CD4-positive, alpha-beta T cell (primary cell): ENCODE results near the gene MYH6. TPM values are rescaled to one million over a fixed set of nuclear protein-coding genes. Genes with fewer than 3 reads are reported as not detected.
"Not testable (repeated sequence)": the region's sequence is repeated elsewhere in the genome, so short reads cannot be mapped to it uniquely, and the experiment has no call there.

ENCODE experiments used
- ATAC-seq: fragments of 200-7000 bp; cut with Tn5 transposase; one replicate; pipeline ENCODE4 v1.10.0; 2022; ENCODE audit warnings: mild to moderate bottlenecking; ENCODE audit not compliant: poor library complexity
- CTCF ChIA-PET: fragments of 350-600 bp; sonication (Branson Sonifier 250); formaldehyde crosslinking; loops from one replicate; lab custom pipeline; 2021; ENCODE audit warnings: antibody characterized with exemption, inconsistent platforms; lab: Charles Lee
- POLR2A ChIA-PET: fragments of 350-600 bp; sonication (Branson Sonifier 250); formaldehyde crosslinking; loops from one replicate; lab custom pipeline; 2021; ENCODE audit warnings: antibody characterized with exemption, inconsistent platforms; lab: Charles Lee
- DNase-seq, 14 experiments: peaks; one replicate each; pipeline ENCODE4 v3.0.0-alpha.2; 2013 to 2020; ENCODE audit warnings: mixed read lengths in 2 of 14
- H3K27ac ChIP-seq, 2 donors: one replicate each; pipeline versions ENCODE4 v1.5.1 to v1.7.0; 2013; ENCODE audit warnings: low read length in 2 of 2, low read depth in 1 of 2, mild to moderate bottlenecking in 1 of 2
- H3K27me3 ChIP-seq, 2 experiments: 1 replicate in 1 of 2; 2 replicates in 1 of 2; pipeline versions ENCODE4 v1.6.1 to v1.7.0; 2013; ENCODE audit warnings: low read length in 2 of 2, control low read depth in 1 of 2, mild to moderate bottlenecking in 1 of 2, moderate library complexity in 1 of 2; ENCODE audit not compliant: insufficient read depth in 2 of 2, control insufficient read depth in 1 of 2
- H3K36me3 ChIP-seq: one replicate; pipeline ENCODE4 v1.6.1; 2013; ENCODE audit warnings: low read length, control low read depth; ENCODE audit not compliant: insufficient read depth
- H3K4me1 ChIP-seq: one replicate; pipeline ENCODE4 v1.6.1; 2013; ENCODE audit warnings: low read length, control low read depth; ENCODE audit not compliant: insufficient read depth
- H3K4me3 ChIP-seq: one replicate; pipeline ENCODE4 v1.5.1; 2013; ENCODE audit warnings: mild to moderate bottlenecking, low read length, moderate library complexity
- H3K9me3 ChIP-seq, 2 experiments: 1 replicate in 1 of 2; 2 replicates in 1 of 2; pipeline versions ENCODE4 v1.6.1 to v1.7.0; 2013; ENCODE audit warnings: low read length in 2 of 2, mild to moderate bottlenecking in 2 of 2, control low read depth in 1 of 2, moderate library complexity in 1 of 2; ENCODE audit not compliant: control insufficient read depth in 1 of 2, insufficient read depth in 1 of 2
- H3K27ac Mint-ChIP-seq: one replicate; pipeline ENCODE4 v1.8.0; 2020; ENCODE audit warnings: mixed read lengths
- H3K27me3 Mint-ChIP-seq: one replicate; pipeline ENCODE4 v1.8.0; 2021; ENCODE audit warnings: mixed read lengths
- H3K36me3 Mint-ChIP-seq: one replicate; pipeline ENCODE4 v1.8.0; 2021; ENCODE audit warnings: low read depth, mixed read lengths
- H3K4me1 Mint-ChIP-seq: one replicate; pipeline ENCODE4 v1.8.0; 2021; ENCODE audit warnings: low read depth, mixed read lengths
- H3K4me3 Mint-ChIP-seq: one replicate; pipeline ENCODE4 v1.8.0; 2020; ENCODE audit warnings: mild to moderate bottlenecking, mixed read lengths
- H3K9me3 Mint-ChIP-seq: one replicate; pipeline ENCODE4 v1.8.0; 2020; ENCODE audit warnings: mixed read lengths
- intact Hi-C, 2 experiments: fragments of 100-400 bp; cut with DNase I in 1 of 2; cut with micrococcal nuclease in 1 of 2; formaldehyde crosslinking; loops; one replicate each; pipeline versions ENCODE4 v1.15.1 to v1.9.0; 2023 to 2025; cut with DNase I, micrococcal nuclease
- total RNA-seq, 174 experiments: library from RNA in 2 of 174; stranded (reverse) in 2 of 174; gene quantifications; one replicate each; pipeline ENCODE4 v1.2.3 and lab custom pipeline; 2021 to 2026
- TF ChIP-seq, protein P1 (sequence below): fragments of 200-600 bp; IDR thresholded peaks from one replicate; pipeline ENCODE4 v1.8.0; 2022; ENCODE audit warnings: antibody characterized with exemption, mild to moderate bottlenecking

The MYH6 gene
- total RNA-seq, 2 experiments from 2014 or later = not detected

DNA sequence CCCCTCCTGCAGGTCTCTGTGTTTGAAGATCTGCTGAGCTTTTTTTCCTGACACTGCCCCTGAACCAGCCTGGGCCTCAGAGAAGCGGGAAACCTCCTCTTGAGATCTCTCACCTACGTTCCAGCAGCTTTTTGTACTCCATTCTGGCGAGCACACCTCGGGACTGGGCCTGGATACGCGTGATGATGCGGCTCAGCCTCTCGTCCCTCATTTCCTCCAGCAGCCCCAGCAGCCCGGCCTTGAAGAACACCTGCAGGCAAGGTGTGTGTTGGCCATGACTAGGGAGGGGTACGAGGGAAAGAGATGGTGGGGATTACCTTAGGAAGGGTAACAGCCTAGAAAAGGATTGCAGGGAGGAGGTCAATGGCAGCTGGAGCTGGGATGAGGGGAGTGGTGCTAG, 17.1 kb upstream of the MYH6 start:
- DNase-seq (no peak), ATAC-seq (no peak)
- H3K27ac Mint-ChIP-seq = no peak overlapping the region
- TF ChIP-seq, protein P1, sequence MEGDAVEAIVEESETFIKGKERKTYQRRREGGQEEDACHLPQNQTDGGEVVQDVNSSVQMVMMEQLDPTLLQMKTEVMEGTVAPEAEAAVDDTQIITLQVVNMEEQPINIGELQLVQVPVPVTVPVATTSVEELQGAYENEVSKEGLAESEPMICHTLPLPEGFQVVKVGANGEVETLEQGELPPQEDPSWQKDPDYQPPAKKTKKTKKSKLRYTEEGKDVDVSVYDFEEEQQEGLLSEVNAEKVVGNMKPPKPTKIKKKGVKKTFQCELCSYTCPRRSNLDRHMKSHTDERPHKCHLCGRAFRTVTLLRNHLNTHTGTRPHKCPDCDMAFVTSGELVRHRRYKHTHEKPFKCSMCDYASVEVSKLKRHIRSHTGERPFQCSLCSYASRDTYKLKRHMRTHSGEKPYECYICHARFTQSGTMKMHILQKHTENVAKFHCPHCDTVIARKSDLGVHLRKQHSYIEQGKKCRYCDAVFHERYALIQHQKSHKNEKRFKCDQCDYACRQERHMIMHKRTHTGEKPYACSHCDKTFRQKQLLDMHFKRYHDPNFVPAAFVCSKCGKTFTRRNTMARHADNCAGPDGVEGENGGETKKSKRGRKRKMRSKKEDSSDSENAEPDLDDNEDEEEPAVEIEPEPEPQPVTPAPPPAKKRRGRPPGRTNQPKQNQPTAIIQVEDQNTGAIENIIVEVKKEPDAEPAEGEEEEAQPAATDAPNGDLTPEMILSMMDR = no peak
- intact Hi-C loops = no loop called here
- H3K4me3 Mint-ChIP-seq = no peak overlapping the region
- Histone ChIP-seq H3K9me3 (no peaks in the 10 kb centered on the region), H3K27me3 (peaks cover 0 to 3% of the 10 kb centered on the region in 2 experiments), H3K4me1 (no peaks in the 10 kb centered on the region), H3K27ac (no peak overlapping the region), H3K36me3 (no peaks in the 10 kb centered on the region), H3K4me3 (no peak overlapping the region)
- no peaks in the 10 kb centered on the region for H3K9me3 Mint-ChIP-seq
- H3K36me3 Mint-ChIP-seq = no peaks in the 10 kb centered on the region
- ChIA-PET CTCF (no interaction called here), POLR2A (no interaction called here)
- peaks cover 11% of the 10 kb centered on the region for H3K27me3 Mint-ChIP-seq
- H3K4me1 Mint-ChIP-seq = no peaks in the 10 kb centered on the region

DNA sequence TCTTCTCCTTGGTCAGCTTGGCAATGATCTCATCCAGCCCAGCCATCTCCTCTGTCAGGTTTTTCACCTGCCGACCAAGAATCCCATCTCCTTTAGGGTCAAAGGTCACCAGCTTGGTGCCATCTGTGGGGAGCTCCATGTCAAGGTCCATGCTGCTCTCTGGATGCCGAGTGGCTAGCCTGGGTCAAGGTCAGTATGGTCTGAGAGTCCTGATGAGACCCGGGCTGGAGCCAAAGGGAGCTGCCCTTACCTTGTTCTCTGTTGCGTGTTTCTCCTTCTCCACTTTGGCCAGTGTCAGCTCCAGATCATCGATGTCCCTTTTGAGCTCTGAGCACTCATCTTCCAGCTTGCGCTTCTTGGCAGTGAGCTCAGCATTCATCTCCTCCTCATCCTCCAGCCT, 15.6 kb upstream of the MYH6 start:
- H3K4me3 ChIP-seq = no peak overlapping the region
- Mint-ChIP-seq H3K27ac (no peak overlapping the region), H3K36me3 (no peaks in the 10 kb centered on the region), H3K4me1 (no peaks in the 10 kb centered on the region), H3K4me3 (no peak overlapping the region), H3K27me3 (peaks cover 4% of the 10 kb centered on the region), H3K9me3 (no peaks in the 10 kb centered on the region)
- H3K36me3 ChIP-seq = no peaks in the 10 kb centered on the region
- H3K27me3 ChIP-seq = peaks cover 0 to 3% of the 10 kb centered on the region in 2 experiments
- no peaks in the 10 kb centered on the region for H3K9me3 ChIP-seq
- ChIA-PET POLR2A (no interaction called here), CTCF (no interaction called here)
- TF ChIP-seq, protein P1 = no peak
- no peak overlapping the region for H3K27ac ChIP-seq
- intact Hi-C loops = no loop called here
- no peaks in the 10 kb centered on the region for H3K4me1 ChIP-seq
- DNase-seq (no peak), ATAC-seq (no peak)

DNA sequence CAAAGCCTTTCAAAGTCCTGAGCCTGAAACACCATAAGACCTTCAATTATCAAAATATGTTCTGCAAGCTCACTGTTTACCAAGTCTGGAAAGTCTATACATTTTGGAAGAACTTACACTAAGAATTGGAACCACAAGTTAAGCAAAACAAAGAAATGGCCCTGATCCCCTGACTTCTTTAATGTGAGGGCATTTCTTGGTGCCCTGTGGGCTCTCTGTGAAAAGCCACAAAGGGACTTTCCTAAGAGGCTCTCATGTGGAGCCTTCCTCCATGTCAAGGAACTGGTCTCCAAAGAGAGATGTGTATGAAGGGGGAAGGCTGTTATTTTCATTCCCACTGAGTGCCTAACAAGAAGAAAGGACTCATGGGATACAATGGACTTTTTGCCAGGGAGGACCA, 13.5 kb upstream of the MYH6 start:
- intact Hi-C loops = no loop called here
- ChIA-PET POLR2A (no interaction called here), CTCF (no interaction called here)
- no peak overlapping the region for H3K4me3 ChIP-seq
- no peaks in the 10 kb centered on the region for H3K4me1 ChIP-seq
- Mint-ChIP-seq H3K27me3 (peaks cover 3% of the 10 kb centered on the region), H3K27ac (no peak overlapping the region), H3K4me3 (no peak overlapping the region), H3K4me1 (no peaks in the 10 kb centered on the region), H3K36me3 (no peaks in the 10 kb centered on the region), H3K9me3 (no peaks in the 10 kb centered on the region)
- ATAC-seq (no peak), DNase-seq (no peak)
- TF ChIP-seq, protein P1 = no peak
- no peak overlapping the region for H3K27ac ChIP-seq
- peaks cover 0 to 4% of the 10 kb centered on the region in 2 experiments for H3K9me3 ChIP-seq
- H3K36me3 ChIP-seq = no peaks in the 10 kb centered on the region
- no peaks in the 10 kb centered on the region for H3K27me3 ChIP-seq

DNA sequence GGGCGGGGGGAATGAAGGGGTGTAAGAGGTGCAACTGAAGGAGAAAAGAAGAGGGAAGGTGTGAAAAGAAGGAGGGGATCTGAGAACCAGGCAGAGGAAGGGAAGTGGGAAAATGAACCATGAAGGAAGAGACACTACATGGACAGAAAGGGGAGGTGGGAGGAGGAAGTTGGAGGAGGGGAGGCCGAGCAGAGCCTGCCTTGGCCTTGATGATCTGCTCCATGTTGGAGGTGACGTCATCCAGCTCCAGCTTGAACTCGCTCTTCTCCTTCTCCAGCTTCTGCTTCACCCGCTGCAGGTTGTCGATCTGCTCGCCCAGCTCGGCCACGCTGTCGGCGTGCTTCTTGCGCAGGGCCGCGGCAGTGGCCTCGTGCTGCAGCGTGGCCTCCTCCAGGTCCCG, 11.6 kb upstream of the MYH6 start:
- CTCF ChIA-PET, H3K4me3 ChIP-seq, H3K36me3 ChIP-seq, H3K4me1 ChIP-seq, H3K27me3 Mint-ChIP-seq, H3K27ac ChIP-seq, H3K36me3 Mint-ChIP-seq, H3K27me3 ChIP-seq, intact Hi-C loops, H3K4me1 Mint-ChIP-seq, POLR2A ChIA-PET, ATAC-seq, H3K9me3 Mint-ChIP-seq, DNase-seq, H3K27ac Mint-ChIP-seq, H3K9me3 ChIP-seq, H3K4me3 Mint-ChIP-seq: not testable (repeated sequence)
